GM08714 (cell line): ENCODE results near the gene CMTM7.

ENCODE experiments used
- H3K4me3 ChIP-seq: fragments of 200-500 bp; sonication (Bioruptor generic); 2 replicates; pipeline ENCODE4 v1.5.1; 2014; ENCODE audit warnings: mild to moderate bottlenecking, low read length, inconsistent platforms
- ZNF274 ChIP-seq: IDR thresholded peaks from 2 replicates; pipeline ENCODE4 v1.6.1; 2012; ENCODE audit warnings: mild to moderate bottlenecking, low read depth, low read length

The CMTM7 gene

GRCh38 chr3:32414522-32415202, 23.0 kb downstream of the CMTM7 start:
- H3K4me3 ChIP-seq, result no peak overlapping the region
- no peak for TF ChIP-seq ZNF274

- H3K4me3 ChIP-seq, result peak overlapping the region; percentile 5; the same call in 1 of the 2 replicates
- no peak for TF ChIP-seq ZNF274
These were observed 28.1 kb downstream of the CMTM7 start for GRCh38 chr3:32419742-32420125.

GRCh38 chr3:32420126-32421038, 28.7 kb downstream of the CMTM7 start:
- TF ChIP-seq ZNF274, result no peak
- H3K4me3 ChIP-seq, result peak overlapping the region; percentile 5; the same call in 1 of the 2 replicates

DNA sequence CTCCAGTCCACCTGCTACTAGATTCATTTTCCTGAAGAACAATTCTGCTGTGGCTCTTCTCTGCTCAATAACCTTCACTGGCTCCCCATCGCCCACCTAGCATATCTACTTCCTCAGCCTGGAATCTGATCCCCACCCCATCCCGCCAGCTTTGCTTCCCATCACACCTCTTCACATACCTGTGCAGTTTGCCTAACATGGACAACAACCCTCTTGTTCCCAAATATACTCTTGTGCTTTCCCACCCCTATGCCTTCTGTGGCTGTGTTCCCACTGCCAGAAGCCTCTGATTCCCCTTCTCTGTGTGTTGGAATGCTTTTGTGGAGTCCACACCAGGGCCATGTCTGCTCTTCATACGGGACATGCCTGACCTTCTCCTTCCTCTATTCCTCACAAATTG, 29.5 kb downstream of the CMTM7 start:
- TF ChIP-seq ZNF274, result no peak
- H3K4me3 ChIP-seq, result no peak overlapping the region

GRCh38 chr3:32421991-32422859, 30.6 kb downstream of the CMTM7 start:
- H3K4me3 ChIP-seq, result no peak overlapping the region
- TF ChIP-seq ZNF274, result no peak

DNA sequence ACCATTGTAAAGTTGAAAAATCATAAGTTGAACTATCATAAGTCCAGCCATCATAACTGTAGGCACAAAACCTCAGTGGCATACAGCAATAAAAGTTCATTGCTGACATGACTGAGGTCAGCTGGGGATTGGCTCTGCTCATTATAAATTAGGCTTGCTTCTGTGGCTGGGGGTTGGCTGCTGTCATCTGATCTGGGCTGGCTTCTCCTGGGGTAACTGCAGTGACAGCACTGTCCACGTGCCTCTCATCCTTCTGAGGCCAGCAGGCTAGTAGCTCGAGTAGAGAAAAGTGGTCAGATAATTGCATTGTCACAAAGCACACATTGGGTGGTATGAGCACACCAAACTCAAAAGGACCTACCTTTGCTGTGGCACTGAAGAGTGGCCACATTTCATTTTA, 31.3 kb downstream of the CMTM7 start:
- no peak overlapping the region for H3K4me3 ChIP-seq
- TF ChIP-seq ZNF274, result no peak

DNA sequence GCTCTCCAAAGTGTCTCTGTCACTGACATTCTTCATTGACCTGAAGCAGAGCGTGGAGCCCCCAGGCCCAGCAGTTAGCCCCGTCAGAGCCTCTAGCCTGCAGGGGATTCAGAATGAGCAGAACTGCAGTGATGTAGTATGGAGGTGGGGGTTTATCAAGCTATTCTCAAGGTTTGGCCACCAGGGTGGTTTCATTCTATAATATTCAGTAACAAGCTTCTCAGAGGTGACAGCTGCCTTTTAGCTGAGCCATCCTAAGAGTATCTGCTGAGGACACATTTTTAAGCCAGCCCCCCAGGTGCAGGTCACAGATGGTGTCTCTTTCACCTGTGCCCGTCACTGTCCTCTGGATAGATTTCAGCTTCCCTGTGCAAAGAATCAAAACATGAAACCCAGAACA, 31.9 kb downstream of the CMTM7 start:
- H3K4me3 ChIP-seq, result no peak overlapping the region
- TF ChIP-seq ZNF274, result no peak

GRCh38 chr3:32423956-32424557, 32.4 kb downstream of the CMTM7 start:
- TF ChIP-seq ZNF274, result no peak
- no peak overlapping the region for H3K4me3 ChIP-seq

DNA sequence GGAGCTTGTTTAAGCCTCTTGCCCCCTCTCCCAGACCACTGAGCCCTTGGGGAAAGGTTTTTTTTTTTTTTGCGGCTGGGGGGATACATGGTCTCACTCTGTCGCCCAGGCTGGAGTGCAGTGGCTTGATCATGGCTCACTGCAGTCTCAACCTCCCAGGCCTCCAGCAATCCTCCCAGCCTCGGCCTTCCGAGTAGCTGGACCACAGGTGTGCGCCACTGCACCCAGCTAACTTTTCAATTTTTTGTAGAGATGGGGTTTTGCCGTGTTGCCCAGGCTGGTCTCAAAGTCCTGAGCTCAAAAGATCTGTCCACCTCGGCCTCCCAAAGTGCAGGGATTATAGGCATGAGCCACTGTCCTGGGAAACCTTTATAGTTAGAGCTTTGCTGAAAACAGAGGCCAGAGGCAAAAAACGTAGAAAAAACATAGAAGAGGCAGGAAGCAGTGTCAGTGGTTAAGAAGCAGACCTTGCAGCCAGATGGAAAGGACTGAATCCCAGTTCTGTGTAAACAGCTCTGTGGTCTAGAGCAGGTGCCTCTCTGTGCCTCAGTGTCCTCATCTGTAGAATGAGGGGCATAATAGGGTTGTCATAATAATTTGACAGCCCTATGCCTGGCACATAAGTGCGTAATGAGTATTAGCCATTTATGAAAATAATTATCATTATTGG, 33.1 kb downstream of the CMTM7 start:
- H3K4me3 ChIP-seq, result no peak overlapping the region
- TF ChIP-seq ZNF274, result no peak

DNA sequence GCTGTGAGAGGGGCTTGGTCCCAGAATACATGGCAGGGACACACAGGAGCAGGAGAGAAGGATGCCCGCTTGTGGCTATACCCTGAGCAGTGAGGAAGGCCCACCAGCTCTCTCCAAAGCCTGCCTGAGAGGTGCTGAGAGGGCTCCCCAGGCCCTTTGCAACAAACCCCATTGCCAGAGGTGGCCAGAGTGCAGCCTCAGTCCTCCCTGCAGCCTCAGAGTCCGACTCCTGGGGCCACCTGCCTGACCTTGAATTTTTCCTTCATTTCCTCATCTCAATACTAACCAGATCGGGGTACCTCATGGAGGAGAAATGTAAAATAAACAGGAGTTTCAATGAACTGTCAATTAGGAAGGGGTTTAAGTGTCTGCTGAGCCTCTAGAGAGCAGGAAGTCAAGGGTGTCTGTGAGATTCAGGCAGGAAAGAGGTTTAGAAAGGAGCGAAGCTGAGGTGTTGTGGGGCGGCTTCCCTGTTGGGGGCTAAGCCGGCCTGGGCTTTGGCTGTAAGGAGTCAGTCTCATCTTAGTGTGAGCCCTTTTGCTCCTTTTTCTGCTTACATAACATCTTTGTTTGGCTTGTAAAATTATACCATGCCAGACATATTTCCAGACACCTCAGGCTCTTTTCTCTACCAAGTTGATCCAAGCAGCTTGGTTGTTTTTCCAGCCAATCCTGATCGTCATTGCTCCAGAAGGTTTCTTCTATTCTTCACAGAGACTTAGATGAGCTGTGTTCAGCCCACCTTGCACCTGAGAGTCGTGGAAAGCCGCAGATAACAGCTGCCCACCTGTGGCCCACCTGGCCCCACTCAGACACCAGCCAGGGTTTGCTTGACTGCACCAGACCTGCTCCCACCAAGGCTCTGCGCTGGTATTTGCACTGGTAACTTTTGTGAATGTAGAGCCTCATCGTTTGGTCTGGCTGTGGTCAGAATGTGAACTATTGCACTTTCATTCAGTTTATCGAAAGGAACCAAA, 36.7 kb downstream of the CMTM7 start:
- TF ChIP-seq ZNF274, result no peak
- H3K4me3 ChIP-seq, result peak overlapping the region; percentile 3; the same call in 1 of the 2 replicates

DNA sequence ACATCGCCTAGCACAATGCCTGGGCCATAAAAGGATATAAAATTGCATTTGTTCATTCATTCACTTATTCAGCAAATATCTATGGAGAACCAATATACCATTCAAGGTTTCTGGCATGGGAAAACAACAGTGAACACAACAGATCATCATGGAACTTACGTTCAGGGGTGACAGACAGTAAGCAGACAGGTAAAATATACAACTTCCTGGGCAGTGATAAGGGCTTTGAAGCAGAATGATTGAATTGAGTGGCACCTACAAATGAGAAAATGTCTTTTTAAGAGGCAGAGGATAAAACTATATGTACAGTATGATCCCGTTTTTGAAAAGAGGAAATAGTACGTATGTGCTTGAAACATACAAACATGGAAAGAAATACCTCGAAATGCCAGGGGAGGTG, 39.2 kb downstream of the CMTM7 start:
- TF ChIP-seq ZNF274, result no peak
- no peak overlapping the region for H3K4me3 ChIP-seq

DNA sequence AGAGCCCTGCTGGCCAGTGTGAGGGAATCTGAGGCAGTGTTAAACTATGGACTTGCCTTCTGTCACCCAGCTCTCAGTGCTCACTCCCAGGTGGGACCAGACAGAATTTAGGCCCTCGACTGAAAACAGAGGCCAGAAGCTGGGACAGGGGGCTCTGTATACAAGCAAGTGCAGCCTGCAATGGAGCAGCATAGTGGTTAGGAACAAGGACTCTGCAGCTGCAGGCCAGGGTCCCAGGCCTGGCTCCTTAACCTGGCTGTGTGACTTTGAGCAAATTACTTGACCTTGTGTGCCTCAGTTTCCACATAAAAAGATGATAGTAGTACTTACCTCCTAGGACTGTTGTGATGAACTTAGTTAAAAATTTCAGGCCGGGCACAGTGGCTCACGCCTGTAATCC, 39.8 kb downstream of the CMTM7 start:
- no peak for TF ChIP-seq ZNF274
- H3K4me3 ChIP-seq, result no peak overlapping the region
